CD4-positive, alpha-beta T cell treated with Interferon alpha-2 for 1 hour (primary cell): ENCODE data around the gene OR8G5.
A peak's percentile ranks its signal among the peaks of the same experiment; 100 is the strongest.
"Not testable (repeated sequence)": the region's sequence is repeated elsewhere in the genome, so short reads cannot be mapped to it uniquely, and the experiment has no call there.

Experiments used
- DNase-seq, 2 donors: peaks; one replicate each; pipeline ENCODE4 v3.0.0-alpha.2; 2020 to 2022

Gene OR8G5

GRCh38 chr11:124256076-124256475, at the start of gene OR8G5:
Gene OR8G5, plus strand, starts transcription at chr11:124256376. Its CDS starts 8,556 bp downstream, at chr11:124264932.
- DNase-seq = no peak

DNA sequence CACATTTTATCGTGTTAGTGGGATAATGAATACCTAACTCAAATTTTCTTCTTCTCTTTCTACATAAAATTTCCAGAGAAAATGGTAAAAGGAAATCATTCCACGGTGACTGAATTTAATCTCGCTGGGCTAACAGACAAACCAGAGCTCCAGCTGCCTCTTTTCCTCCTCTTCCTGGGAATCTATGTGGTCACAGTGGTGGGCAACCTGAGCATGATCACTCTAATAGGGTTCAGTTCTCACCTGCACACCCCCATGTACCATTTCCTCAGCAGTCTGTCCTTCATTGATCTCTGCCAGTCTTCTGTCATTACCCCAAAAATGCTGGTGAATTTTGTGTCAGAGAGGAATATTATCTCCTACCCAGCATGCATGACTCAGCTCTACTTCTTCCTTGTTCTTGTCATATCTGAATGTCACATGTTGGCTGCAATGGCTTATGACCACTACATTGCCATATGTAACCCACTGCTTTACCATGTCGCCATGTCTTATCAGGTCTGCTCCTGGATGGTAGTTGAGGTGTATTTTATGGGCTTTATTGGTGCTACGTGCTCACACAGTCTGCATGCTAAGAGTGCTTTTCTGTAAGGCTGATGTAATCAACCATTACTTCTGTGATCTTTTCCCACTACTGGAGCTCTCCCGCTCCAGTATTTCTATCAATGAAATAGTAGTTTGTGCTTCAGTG, 48.9 kb upstream of the OR8G5 start:
- no peak for DNase-seq

GRCh38 chr11:124209824-124210357, 46.3 kb upstream of the OR8G5 start:
- DNase-seq = no peak

DNA sequence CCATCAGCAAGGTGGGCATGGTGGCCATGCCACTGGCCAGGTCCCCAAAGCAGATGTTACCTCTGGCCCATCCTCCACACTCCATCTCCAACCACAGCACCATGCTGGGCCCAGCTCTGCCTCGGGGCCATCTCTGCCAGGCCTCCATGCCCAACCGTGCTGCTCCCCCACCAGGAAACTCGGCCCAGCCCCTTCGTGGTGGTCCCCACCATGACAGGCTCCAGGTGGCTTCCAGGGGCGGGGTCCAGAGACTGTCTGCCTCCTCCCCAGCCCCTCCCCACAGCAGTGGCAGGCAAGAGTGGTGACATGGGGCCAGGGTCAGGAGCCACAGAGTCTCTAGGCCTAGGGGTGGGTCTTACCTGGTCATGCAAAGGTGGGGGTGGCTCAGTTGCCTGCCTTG, 45.8 kb upstream of the OR8G5 start:
- no peak for DNase-seq

- no peak for DNase-seq
Observed at GRCh38 chr11:124211321-124211720, 44.9 kb upstream of the OR8G5 start.

GRCh38 chr11:124214027-124214426, 42.1 kb upstream of the OR8G5 start:
- no peak for DNase-seq

GRCh38 chr11:124219126-124219525, 37.0 kb upstream of the OR8G5 start:
- DNase-seq = no peak

GRCh38 chr11:124222407-124222806, 33.8 kb upstream of the OR8G5 start:
- DNase-seq = no peak

GRCh38 chr11:124224618-124225423, 31.4 kb upstream of the OR8G5 start:
- peak in 1 of 2 donors; percentile 34 for DNase-seq

- DNase-seq = no peak
Observed at GRCh38 chr11:124225471-124225870, 30.7 kb upstream of the OR8G5 start.

DNA sequence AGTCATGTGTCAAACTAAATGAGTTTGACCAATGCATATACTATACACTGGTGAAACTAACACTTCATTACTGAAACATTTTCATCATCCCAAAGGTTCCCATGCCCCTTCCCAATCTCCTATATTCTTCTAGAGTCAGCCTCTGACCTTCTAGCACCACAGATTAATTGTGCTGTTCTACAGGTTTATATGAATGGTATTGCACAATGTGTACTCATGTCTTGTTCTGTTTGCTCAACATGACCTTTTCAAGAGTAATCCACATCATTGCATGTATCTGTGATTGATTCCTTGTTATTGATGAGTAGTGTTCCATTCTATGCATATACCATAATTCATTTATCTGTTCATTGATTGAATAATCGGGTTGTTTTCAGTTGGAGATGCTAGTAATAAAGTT, 22.8 kb upstream of the OR8G5 start:
- no peak for DNase-seq

- DNase-seq = no peak
Observed at GRCh38 chr11:124238512-124238911, 17.7 kb upstream of the OR8G5 start.

DNA sequence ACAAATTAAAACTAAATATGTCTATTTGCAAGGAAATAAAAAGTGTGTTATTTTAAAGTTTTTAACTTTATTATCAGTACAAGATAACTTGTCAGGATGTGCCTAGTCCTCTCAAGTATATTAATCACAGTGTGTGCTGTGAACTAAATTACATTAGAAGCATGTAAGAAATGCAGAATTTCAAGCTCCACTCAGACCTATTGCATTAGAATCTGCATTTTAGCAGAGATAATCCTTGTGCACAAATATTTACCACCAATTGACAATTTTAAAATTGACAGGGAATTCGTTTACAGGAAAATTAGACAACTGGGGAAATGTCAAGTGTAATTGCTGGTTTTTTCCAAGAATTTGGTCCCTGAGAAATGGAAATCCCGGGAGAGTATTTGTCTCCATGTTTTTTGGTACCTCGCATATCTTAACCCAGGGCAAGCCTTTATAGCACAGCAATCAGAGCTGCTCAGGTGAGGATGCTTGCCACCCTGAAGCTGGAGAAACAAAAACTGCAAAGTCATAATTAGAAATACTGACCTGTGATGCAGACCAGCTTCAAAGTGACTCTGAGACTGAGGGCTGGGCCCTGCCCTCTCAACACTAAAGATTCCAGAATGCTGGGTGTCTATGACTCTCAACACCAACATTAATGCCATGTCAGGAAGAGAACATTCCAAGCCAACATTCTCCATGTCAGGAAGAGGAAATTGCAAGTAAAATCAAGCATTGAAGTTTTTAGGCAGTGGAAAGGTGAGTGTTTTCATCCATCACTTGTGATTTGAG, 15.4 kb upstream of the OR8G5 start, which contains the start of gene OR8G1:
OR8G1 (plus strand) TSS at position 475 of the 777 bp plus-strand sequence. CDS start 8,581 bp downstream, outside the sequence.
- no peak for DNase-seq

- DNase-seq = not testable (repeated sequence)
Observed at GRCh38 chr11:124249869-124250268, 6.3 kb upstream of the OR8G5 start.

- DNase-seq = not testable (repeated sequence)
Observed at GRCh38 chr11:124265041-124265440, 8.9 kb downstream of the OR8G5 start.

DNA sequence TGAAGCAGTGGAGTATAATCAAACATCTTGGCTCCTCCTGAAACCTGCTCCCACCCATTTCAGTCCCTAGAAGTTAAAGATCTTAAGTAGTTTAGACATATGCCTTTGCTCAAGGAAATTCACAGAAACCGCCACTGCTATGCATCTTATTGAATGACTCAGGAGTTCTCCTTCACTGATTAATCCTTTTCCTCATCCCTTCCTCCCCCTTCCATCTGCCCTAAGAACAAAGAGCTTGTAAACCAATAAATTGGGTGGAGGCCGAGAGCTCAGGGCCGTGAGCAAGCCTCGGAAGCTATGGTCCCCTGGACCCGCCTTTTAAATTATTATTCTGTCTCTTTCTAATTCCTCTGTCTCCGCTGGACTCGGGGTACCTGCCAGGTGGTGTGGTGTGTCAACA, 14.7 kb downstream of the OR8G5 start:
- DNase-seq = not testable (repeated sequence)

DNA sequence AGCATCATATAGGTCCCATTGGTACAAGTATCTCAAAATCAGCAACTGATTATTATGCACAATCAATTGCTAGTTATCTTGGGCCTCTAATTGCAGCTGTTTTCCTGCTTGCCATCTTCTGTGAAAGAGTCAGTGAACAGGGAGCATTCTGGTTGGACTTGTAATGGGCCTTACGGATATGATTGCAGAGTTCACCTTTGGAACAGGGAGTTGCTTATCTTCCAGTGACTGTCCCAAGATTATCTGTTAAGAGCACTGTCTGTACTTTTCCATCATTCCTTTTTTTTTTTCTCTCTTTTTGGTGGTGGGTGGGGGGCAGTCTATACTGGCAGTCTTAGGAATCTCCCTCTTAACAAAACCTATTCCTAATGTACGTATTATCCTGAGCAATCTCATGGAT, 17.8 kb downstream of the OR8G5 start:
- DNase-seq = no peak

- DNase-seq = no peak
Observed at GRCh38 chr11:124276081-124276480, 19.9 kb downstream of the OR8G5 start.

- no peak for DNase-seq
Observed at GRCh38 chr11:124277207-124277606, 21.0 kb downstream of the OR8G5 start.

DNA sequence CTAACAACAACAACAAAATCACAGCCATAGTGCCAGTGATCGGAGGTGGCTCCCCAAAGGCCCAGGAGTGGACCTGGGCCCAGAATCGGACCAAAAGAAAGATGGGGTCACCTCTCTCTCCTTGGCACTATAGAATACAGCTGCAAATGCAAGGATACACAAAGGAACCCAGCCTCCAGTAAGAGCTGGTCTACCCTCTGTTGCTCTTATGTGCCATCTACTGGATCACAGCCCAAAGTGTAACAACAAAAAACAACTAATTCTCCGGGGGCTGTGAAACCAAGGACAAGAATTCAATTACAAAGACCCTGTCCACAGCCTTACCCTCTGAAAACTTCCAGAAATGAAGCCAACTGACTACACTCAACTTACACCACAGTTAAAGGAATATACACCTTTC, 21.6 kb downstream of the OR8G5 start:
- DNase-seq = no peak

DNA sequence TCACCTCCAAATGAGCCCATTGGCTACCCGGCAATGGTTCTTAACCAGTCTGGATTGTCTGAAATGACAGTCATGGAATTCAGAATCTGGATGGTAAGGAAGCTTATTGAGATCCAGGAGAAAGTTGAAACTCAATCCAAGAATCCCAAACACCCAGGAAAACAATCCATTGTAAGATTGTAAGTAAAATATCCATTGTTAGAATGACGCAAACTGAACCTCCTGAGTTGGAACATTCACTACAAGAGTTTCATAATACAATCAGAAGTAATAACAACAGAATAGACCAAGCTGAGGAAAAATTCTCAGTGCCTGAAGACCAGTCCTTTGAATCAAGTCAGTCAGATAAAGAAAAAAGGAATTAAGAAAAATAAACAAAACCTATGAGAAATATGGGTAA, 22.1 kb downstream of the OR8G5 start:
- DNase-seq = no peak

DNA sequence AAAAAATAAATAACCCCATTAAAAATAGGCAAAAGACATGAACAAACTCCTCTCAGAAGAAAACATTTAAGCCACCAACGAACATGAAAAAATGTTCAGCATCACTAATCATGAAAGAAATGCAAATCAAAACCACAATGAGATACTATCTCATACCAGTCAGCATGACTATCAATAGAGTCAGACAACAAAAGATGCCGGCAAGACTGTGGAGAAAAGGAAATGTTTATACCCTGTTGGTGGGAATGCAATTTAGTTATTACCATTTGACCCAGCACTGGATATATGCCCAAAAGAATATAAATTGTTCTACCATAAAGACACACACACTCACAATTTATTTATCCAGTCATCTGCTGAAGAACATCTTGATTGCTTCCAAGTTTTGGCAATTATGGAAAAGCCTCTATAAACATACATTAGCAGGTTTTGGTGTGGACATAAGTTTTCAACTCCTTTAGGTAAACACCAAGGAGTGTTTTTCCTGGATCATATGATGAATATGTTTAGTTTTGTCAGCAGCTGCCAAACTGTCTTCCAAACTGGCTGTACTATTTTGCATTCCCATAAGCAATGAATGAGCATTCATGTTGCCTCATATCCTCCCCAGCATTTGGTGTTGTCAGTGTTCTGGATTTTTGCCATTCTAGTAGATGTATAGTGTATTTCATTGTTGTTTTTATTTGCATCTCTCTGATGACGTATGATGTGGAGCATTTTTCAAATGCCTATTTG, 29.6 kb downstream of the OR8G5 start:
- DNase-seq = no peak
